Aorta (tissue), 5 donors: ENCODE measurements around the gene PXDC1. TPM values are rescaled to one million over a fixed set of nuclear protein-coding genes. Genes with fewer than 3 reads are reported as not detected.
"Not testable (repeated sequence)": the region's sequence is repeated elsewhere in the genome, so short reads cannot be mapped to it uniquely, and the experiment has no call there.

ENCODE experiments used
- ATAC-seq: fragments of 200-7000 bp; cut with Tn5 transposase; one replicate; pipeline ENCODE4 v1.9.1; 2022; ENCODE audit warnings: moderate library complexity; ENCODE audit not compliant: low FRiP score
- DNase-seq, 2 donors: peaks; one replicate each; pipeline ENCODE4 v3.0.0-alpha.2; 2020
- H3K27ac ChIP-seq, 2 donors: one replicate each; pipeline ENCODE4 v1.5.1; 2013; ENCODE audit warnings: low read length in 2 of 2, mild to moderate bottlenecking in 2 of 2, moderate library complexity in 2 of 2, control low read depth in 1 of 2, inconsistent platforms in 1 of 2, low read depth in 1 of 2
- H3K27me3 ChIP-seq, 2 donors: one replicate each; pipeline ENCODE4 v1.6.1; 2013; ENCODE audit warnings: control low read depth in 1 of 2, low read length in 1 of 2, mild to moderate bottlenecking in 1 of 2, moderate library complexity in 1 of 2; ENCODE audit not compliant: insufficient read depth in 2 of 2, control insufficient read depth in 1 of 2
- H3K36me3 ChIP-seq, 2 donors: one replicate each; pipeline ENCODE4 v1.6.1; 2013; ENCODE audit warnings: control low read depth in 1 of 2, low read length in 1 of 2, mild to moderate bottlenecking in 1 of 2; ENCODE audit not compliant: insufficient read depth in 2 of 2, control insufficient read depth in 1 of 2
- H3K4me1 ChIP-seq, 2 donors: one replicate each; pipeline ENCODE4 v1.6.1; 2013; ENCODE audit warnings: low read length in 2 of 2, control low read depth in 1 of 2, mild to moderate bottlenecking in 1 of 2, moderate library complexity in 1 of 2; ENCODE audit not compliant: insufficient read depth in 2 of 2, control insufficient read depth in 1 of 2
- H3K4me3 ChIP-seq, 2 donors: one replicate each; pipeline ENCODE4 v1.5.1; 2013; ENCODE audit warnings: low read length in 2 of 2, control low read depth in 1 of 2, mild to moderate bottlenecking in 1 of 2
- H3K9me3 ChIP-seq: one replicate; pipeline ENCODE4 v1.6.1; 2013; ENCODE audit warnings: mild to moderate bottlenecking, low read length; ENCODE audit not compliant: control insufficient read depth
- WGBS, 2 donors: extraction: QIAGEN DNeasy Blood & Tissue Kit; methylation state at CpG; one replicate each; pipeline ENCODE4 v1.1.7; 2013; 5-methylcytosine and 5-hydroxymethylcytosine counted together
- intact Hi-C, 2 donors: fragments of 100-400 bp; cut with DNase I; formaldehyde crosslinking; loops; one replicate each; pipeline versions ENCODE4 v1.14.2 to v1.15.0; 2022
- polyA plus RNA-seq, 2 donors: library from polyadenylated mRNA; stranded (reverse); fragments of 200-250 nt; gene quantifications; one replicate each; pipeline ENCODE4 v1.2.3, GENCODE V29; 2013
- total RNA-seq, 2 donors: library from RNA; stranded (reverse); fragmentation: NEBNext Ultra II Directional; extraction: Animal tissue kit (Norgen Biotek cat#: 25700); gene quantifications; one replicate each; pipeline ENCODE4 v1.2.1, GENCODE V29; 2021
- donor health status: healthy with polysubstance abuse.
- donor health status: Bipolar disorder and iron deficiency.
- donor health status: DM: no; HTN: no; CAD: no.
- donor health status: DM: no; HTN: no; CAD: no.
- donor health status: DM: yes; HTN: yes; CAD: no.

The PXDC1 gene
- total and polyA plus RNA-seq, 4 donors: 110 to 222 (median 141) TPM

DNA sequence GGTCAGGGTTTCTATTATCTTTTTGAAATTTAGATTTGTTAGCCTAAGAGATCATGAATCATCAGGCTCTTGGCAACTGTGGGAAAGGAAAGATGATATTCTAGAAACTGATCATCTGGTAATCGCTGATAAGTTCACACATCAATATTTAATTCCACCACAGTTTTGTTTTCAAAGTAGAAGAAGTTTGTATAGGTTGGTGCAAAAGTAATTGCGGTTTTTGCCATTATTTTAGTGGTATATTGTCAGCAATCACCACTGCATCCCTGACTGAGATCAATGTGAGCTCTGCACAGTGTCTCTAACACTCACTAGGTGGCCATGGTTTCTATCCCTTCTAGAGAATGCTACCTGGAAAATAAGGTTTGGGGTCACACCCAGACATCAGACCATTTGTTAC lies 17.0 kb upstream of the PXDC1 start:
- Histone ChIP-seq H3K4me1 (no peaks in the 10 kb centered on the region), H3K9me3 (no peaks in the 10 kb centered on the region), H3K36me3 (no peaks in the 10 kb centered on the region), H3K4me3 (no peak overlapping the region), H3K27ac (no peak overlapping the region), H3K27me3 (no peaks in the 10 kb centered on the region)
- no peak for DNase-seq
- WGBS, 2 donors: 87 to 89% methylated on average over 2 of the region's 2 CpGs
- ATAC-seq: no peak
- intact Hi-C loops: no loop called here

DNA sequence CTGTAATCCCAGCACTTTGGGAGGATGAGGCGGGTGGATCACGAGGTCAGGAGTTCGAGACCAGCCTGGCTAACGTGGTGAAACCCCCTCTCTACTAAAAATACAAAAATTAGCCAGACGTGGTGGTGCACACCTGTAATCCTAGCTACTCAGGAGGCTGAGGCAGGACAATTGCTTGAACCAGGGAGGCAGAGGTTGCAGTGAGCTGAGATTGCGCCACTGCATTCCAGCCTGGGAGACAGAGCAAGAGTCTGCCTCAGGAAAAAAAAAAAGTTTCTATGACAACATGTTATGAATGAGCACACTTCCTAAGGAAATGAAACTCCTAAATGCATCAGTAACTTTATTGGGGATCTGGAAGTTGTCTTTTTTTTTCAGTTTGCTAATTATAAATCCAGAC lies 16.0 kb upstream of the PXDC1 start:
- ATAC-seq, intact Hi-C loops, H3K36me3 ChIP-seq, H3K4me3 ChIP-seq, H3K4me1 ChIP-seq, H3K9me3 ChIP-seq, H3K27ac ChIP-seq, H3K27me3 ChIP-seq: not testable (repeated sequence)
- 97% methylated on average over 6 of the region's 6 CpGs for WGBS, 2 donors
- DNase-seq: peak in 1 of 2 donors; percentile 36

DNA sequence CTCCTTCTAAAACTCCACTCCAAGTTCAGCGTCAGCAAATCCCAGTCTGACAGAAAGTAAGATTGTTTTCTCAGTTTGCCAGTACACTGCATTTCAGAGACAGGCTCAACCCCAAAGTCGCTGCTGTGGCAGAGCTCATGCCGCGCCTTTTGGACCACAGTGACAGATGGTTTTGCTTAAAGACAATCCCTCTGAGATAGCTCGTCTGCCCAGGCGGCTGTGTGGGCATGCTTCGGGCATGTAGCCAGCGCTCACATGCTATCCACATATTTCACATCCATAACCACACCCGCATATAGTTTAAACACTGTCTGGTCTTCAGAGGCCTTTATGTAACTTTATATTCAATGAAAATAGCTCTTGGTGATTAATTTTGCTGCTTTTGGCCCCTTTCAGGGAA lies 14.7 kb upstream of the PXDC1 start:
- no peaks in the 10 kb centered on the region for H3K9me3 ChIP-seq
- ATAC-seq: peak; percentile 33
- no peaks in the 10 kb centered on the region for H3K27me3 ChIP-seq
- intact Hi-C loops: no loop called here
- H3K4me1 ChIP-seq: no peaks in the 10 kb centered on the region
- H3K4me3 ChIP-seq: no peak overlapping the region
- peak overlapping the region; percentile 7 to 49 for H3K27ac ChIP-seq
- no peaks in the 10 kb centered on the region for H3K36me3 ChIP-seq
- WGBS, 2 donors: 5 to 7% methylated on average over 9 of the region's 9 CpGs
- peak in 1 of 2 donors; percentile 68 for DNase-seq

DNA sequence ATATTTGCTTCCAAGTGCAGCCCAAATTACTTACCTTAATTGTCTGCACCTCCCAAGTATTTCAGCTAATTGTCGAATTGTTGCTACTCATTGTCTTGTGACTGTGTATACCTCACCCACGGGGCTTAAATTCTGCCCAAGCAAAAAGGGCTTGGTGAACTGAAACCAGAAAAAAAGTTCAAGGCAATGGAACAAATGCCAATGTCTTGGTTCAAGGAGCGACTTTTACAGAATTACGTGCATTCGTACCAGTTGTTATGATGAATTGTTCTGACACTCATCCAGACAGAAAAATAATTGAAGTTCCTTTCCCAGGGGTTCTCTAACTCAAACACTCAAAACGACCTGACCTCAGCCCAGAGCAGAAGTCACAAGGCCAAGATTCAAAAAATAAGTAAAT lies 13.9 kb upstream of the PXDC1 start:
- Histone ChIP-seq H3K27ac (peak overlapping the region; percentile 6 to 38), H3K36me3 (no peaks in the 10 kb centered on the region), H3K4me3 (no peak overlapping the region), H3K4me1 (peaks cover 0 to 2% of the 10 kb centered on the region in 2 donors), H3K27me3 (no peaks in the 10 kb centered on the region), H3K9me3 (no peaks in the 10 kb centered on the region)
- DNase-seq (no peak), ATAC-seq (no peak)
- WGBS, 2 donors: 16 to 21% methylated on average over 6 of the region's 6 CpGs
- intact Hi-C loops: no loop called here

DNA sequence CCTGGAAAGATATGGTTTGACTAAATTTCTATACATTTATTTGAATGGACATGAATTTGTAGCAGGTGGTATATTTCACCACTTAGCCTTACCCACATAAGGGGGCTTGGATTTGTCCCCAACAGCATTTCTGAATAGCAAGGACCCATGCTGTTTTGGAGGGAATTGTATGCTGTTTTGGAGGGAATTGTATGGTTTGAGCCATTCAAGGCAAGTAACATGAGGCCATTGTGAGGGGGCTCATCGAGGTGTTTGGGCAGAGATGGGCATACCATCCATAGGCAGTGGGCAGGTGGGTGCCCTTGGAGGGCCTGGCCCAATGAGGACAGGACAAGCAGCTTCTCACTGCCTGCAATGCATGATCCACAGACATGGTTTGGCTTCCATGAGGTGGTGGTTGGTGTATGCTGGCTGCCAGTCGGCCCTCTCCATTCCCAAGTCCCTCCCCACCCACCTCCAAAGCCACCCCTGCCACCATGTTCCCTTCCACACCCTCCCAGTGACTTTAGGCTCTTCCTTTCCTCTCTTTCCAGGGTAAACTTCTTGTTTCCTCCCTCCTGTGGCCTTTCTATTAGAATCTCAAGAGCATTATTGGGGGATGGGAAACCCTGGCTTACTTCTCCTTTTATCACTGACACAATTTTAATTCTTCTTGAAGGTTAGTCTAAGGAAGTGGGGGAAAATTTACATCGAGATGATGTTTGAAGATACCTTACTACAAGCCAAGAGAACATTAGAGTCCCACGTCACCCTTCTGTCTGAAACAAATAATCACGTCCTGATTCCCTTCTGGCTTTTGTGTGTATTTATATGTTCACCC lies 13.2 kb upstream of the PXDC1 start:
- 86 to 88% methylated on average over 5 of the region's 5 CpGs for WGBS, 2 donors
- ATAC-seq (no peak), DNase-seq (peak in 1 of 2 donors; percentile 55)
- Histone ChIP-seq H3K4me3 (no peak overlapping the region), H3K27ac (no peak overlapping the region), H3K9me3 (no peaks in the 10 kb centered on the region), H3K36me3 (no peaks in the 10 kb centered on the region), H3K27me3 (no peaks in the 10 kb centered on the region), H3K4me1 (peaks cover 0 to 2% of the 10 kb centered on the region in 2 donors)
- intact Hi-C loops: loop anchor here in 1 of 2 donors (5.0 kb wide), 1 partner anchor 33 kb away; no protein-coding TSS in a partner anchor

DNA sequence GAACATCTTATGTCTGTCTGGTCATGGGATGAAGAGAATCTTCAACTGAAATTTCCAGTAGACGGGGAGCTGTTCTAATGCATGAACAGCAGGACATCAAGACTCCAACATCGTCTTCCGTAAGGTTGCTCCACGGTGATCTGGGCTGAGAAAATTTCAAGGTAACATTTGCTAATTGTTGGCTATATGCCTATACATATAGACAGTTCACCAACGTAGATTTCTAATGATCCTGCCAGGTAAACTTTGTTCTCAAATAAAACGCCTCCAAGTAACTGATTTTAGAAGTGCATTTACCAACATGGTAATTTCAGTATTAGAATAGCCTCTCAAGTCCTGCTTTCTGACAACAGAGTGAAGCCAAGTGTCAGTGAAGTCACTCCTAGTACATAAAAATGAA lies 11.3 kb upstream of the PXDC1 start:
- intact Hi-C loops: loop anchor here in 1 of 2 donors (5.0 kb wide), 1 partner anchor 34 kb away; no protein-coding TSS in a partner anchor
- H3K36me3 ChIP-seq: no peaks in the 10 kb centered on the region

DNA sequence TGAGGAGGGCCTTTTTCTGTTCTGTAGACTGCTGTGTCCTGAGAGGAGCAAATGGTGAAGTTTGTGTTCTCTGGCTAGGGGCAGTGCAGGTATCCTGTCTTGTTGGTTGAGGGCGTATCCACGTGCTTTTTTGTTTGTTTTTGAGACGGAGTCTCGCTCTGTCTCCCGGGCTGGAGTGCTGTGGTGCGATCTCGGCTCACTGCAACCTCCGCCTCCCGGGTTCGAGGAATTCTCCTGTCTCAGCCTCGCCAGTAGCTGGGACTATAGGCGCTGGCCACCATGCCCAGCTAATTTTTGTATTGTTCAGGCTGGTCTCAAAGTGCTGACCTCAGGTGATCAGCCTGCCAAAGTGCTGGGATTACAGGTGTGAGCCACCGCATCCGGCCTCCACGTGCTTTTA lies 10.8 kb upstream of the PXDC1 start:
- Histone ChIP-seq H3K27me3 (no peaks in the 10 kb centered on the region), H3K27ac (no peak overlapping the region), H3K9me3 (no peaks in the 10 kb centered on the region), H3K4me3 (no peak overlapping the region), H3K36me3 (no peaks in the 10 kb centered on the region), H3K4me1 (peaks cover 8% of the 10 kb centered on the region in 2 donors)
- ATAC-seq: no peak
- intact Hi-C loops: loop anchor here in 1 of 2 donors (5.0 kb wide), 1 partner anchor 35 kb away; no protein-coding TSS in a partner anchor
- peak in 1 of 2 donors; percentile 26 for DNase-seq
- 94% methylated on average over 15 of the region's 15 CpGs for whole genome bisulfite sequencing, 2 donors

More for the DNA sequence above, 11.3 kb upstream of the PXDC1 start:
- no peak for ATAC-seq
- DNase-seq: no peak
- 88 to 89% methylated on average over 6 of the region's 6 CpGs for WGBS, 2 donors
- Histone ChIP-seq H3K4me1 (peaks cover 8% of the 10 kb centered on the region in 2 donors), H3K27me3 (no peaks in the 10 kb centered on the region), H3K27ac (no peak overlapping the region), H3K9me3 (no peaks in the 10 kb centered on the region), H3K4me3 (no peak overlapping the region)

DNA sequence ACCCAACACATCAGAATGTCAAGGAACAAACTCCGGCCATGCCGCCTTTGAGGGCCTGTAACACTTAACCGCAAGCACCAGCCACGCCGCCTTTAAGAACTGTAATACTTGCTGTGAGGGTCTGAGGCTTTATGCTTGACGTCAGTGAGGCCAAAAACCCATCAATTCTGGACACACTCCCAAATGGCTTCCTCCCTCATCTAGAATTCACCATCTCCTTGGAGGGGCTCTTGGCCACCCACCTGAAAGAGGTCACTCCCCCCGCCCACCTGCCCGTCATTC lies 10.4 kb upstream of the PXDC1 start:
- WGBS, 2 donors: 97 to 98% methylated on average over 8 of the region's 8 CpGs
- Histone ChIP-seq H3K4me1 (peaks cover 8% of the 10 kb centered on the region in 2 donors), H3K36me3 (no peaks in the 10 kb centered on the region), H3K4me3 (no peak overlapping the region), H3K9me3 (no peaks in the 10 kb centered on the region), H3K27ac (no peak overlapping the region), H3K27me3 (no peaks in the 10 kb centered on the region)
- intact Hi-C loops: loop anchor here in 1 of 2 donors (5.0 kb wide), 1 partner anchor 35 kb away; no protein-coding TSS in a partner anchor
- no peak for DNase-seq
- ATAC-seq: no peak

DNA sequence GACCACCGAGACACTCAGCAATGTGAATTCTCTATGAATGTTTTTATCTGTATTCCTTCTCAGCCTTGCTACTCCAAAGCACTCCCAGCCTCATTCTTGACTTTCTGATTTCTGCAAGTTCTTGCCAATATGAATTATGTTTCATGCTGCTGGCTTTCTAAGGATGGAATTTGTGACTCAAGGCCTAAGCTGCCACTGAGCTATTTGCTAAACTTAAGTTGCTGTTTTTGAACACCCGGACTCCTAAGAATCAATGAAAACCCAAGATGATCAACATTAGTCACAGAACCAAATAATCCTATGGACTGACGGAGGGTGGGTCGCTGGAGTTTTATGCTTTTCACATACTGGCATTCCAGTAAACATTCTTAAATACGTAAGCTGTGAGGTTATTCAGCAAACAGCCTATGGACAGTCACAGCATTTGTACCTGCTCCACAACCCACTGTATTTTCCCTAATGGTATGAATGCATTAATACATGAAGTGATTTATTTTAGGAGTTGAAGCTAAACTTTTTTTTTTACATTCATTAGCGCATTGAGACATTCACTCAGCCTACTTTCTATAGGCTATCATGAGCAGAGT lies 8.2 kb upstream of the PXDC1 start:
- intact Hi-C loops: loop anchor here in 1 of 2 donors (5.0 kb wide), 1 partner anchor 38 kb away; no protein-coding TSS in a partner anchor
- Histone ChIP-seq H3K4me3 (no peak overlapping the region), H3K27ac (peak overlapping the region; percentile 64 to 83), H3K4me1 (peaks cover 8% of the 10 kb centered on the region in 2 donors), H3K36me3 (no peaks in the 10 kb centered on the region), H3K9me3 (no peaks in the 10 kb centered on the region), H3K27me3 (no peaks in the 10 kb centered on the region)
- ATAC-seq (peak; percentile 59), DNase-seq (no peak)
- 15 to 17% methylated on average over 6 of the region's 6 CpGs for WGBS, 2 donors
